ENCODE results near the gene SRC. TPM values are rescaled to one million over a fixed set of nuclear protein-coding genes. Genes with fewer than 3 reads are reported as not detected.

Gene SRC
- total RNA-seq, 4 donors from 2014 or later = 87.0 to 155 (median 130) TPM

- in situ Hi-C loops (cut with MboI; ENCODE audit: low pct_ligation_motif_present in 1 of 4, low pct_unique_long_range_greater_than_20kb in 1 of 4, low sequenced_read_pairs in 3 of 4) (no loop called here), intact Hi-C loops (cut with DNase I; ENCODE audit: low total_unique reads) (no loop called here)
- H3K27ac ChIP-seq = no peak overlapping the region
- TF ChIP-seq POLR2AphosphoS5 (IDR thresholded peaks at IDR 0.05) (no peak), POLR2A (IDR thresholded peaks at IDR 0.05) (no peak), EP300 (IDR thresholded peaks at IDR 0.05; ENCODE audit: low read depth) (no peak)
- TF ChIP-seq, protein P1, sequence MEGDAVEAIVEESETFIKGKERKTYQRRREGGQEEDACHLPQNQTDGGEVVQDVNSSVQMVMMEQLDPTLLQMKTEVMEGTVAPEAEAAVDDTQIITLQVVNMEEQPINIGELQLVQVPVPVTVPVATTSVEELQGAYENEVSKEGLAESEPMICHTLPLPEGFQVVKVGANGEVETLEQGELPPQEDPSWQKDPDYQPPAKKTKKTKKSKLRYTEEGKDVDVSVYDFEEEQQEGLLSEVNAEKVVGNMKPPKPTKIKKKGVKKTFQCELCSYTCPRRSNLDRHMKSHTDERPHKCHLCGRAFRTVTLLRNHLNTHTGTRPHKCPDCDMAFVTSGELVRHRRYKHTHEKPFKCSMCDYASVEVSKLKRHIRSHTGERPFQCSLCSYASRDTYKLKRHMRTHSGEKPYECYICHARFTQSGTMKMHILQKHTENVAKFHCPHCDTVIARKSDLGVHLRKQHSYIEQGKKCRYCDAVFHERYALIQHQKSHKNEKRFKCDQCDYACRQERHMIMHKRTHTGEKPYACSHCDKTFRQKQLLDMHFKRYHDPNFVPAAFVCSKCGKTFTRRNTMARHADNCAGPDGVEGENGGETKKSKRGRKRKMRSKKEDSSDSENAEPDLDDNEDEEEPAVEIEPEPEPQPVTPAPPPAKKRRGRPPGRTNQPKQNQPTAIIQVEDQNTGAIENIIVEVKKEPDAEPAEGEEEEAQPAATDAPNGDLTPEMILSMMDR (IDR thresholded peaks at IDR 0.05) = no peak
- H3K4me1 ChIP-seq = peaks cover 0 to 6% (median 2%) of the 10 kb centered on the region in 4 donors
- no peak for DNase-seq
- 83 to 84% methylated on average over 3 of the region's 3 CpGs for WGBS, 2 donors (ENCODE audit: low coverage in 1 of 2)
- no peaks in the 10 kb centered on the region for H3K27me3 ChIP-seq
- H3K9me3 ChIP-seq = no peaks in the 10 kb centered on the region
- H3K36me3 ChIP-seq = no peaks in the 10 kb centered on the region
- H3K4me3 ChIP-seq = no peak overlapping the region
These were observed 26.5 kb downstream of the SRC start for GRCh38 chr20:37372441-37372840.

DNA sequence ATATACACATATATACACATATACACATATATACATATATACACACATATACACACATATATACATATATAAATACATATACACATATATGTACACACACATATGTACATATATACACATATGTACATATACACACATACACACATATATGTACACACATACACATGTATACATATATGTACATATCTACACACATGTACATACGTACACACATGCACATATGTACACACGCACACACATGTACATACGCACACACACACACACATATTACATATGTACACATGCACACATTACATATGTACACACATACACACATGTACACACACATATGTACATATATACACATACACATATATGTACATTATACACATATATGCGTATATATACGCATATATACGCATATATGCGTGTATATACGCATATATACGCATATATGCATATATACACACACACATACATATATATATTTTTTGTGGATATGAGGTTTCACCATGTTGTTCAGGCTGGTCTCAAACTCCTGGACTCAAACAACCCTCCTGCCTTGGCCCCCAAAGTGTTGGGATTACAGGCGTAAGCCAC, 27.2 kb downstream of the SRC start:
- intact Hi-C loops (cut with DNase I; ENCODE audit: low total_unique reads) (no loop called here), in situ Hi-C loops (cut with MboI; ENCODE audit: low pct_ligation_motif_present in 1 of 4, low pct_unique_long_range_greater_than_20kb in 1 of 4, low sequenced_read_pairs in 3 of 4) (no loop called here)
- H3K4me3 ChIP-seq = no peak overlapping the region
- DNase-seq = no peak
- no peak overlapping the region for H3K27ac ChIP-seq
- H3K27me3 ChIP-seq = no peaks in the 10 kb centered on the region
- 82 to 93% methylated on average over 10 of the region's 10 CpGs for WGBS, 2 donors (ENCODE audit: low coverage in 1 of 2)
- H3K36me3 ChIP-seq = no peaks in the 10 kb centered on the region
- TF ChIP-seq POLR2A (IDR thresholded peaks at IDR 0.05) = no peak
- TF ChIP-seq POLR2AphosphoS5 (IDR thresholded peaks at IDR 0.05) = no peak
- no peak for TF ChIP-seq EP300 (IDR thresholded peaks at IDR 0.05; ENCODE audit: low read depth)
- TF ChIP-seq, protein P1 (IDR thresholded peaks at IDR 0.05) = no peak
- no peaks in the 10 kb centered on the region for H3K9me3 ChIP-seq
- H3K4me1 ChIP-seq = peaks cover 0 to 6% (median 2%) of the 10 kb centered on the region in 4 donors

- Histone ChIP-seq H3K27me3 (no peaks in the 10 kb centered on the region), H3K4me1 (peaks cover 0 to 22% (median 12%) of the 10 kb centered on the region in 4 donors), H3K9me3 (no peaks in the 10 kb centered on the region), H3K27ac (no peak overlapping the region), H3K36me3 (no peaks in the 10 kb centered on the region), H3K4me3 (no peak overlapping the region)
- WGBS, 2 donors (ENCODE audit: low coverage in 1 of 2) = 80 to 92% methylated on average over 2 to 4 of the region's 4 CpGs
- in situ Hi-C loops (cut with MboI; ENCODE audit: low pct_ligation_motif_present in 1 of 4, low pct_unique_long_range_greater_than_20kb in 1 of 4, low sequenced_read_pairs in 3 of 4) (loop anchor here in 1 of 4 donors (25.0 kb wide), 1 partner anchor 162 kb away; the partner anchor contains the start of gene BLCAP), intact Hi-C loops (cut with DNase I; ENCODE audit: low total_unique reads) (no loop called here)
- TF ChIP-seq, protein P1 (IDR thresholded peaks at IDR 0.05) = no peak
- no peak for TF ChIP-seq EP300 (IDR thresholded peaks at IDR 0.05; ENCODE audit: low read depth)
- TF ChIP-seq POLR2AphosphoS5 (IDR thresholded peaks at IDR 0.05) = no peak
- no peak for TF ChIP-seq POLR2A (IDR thresholded peaks at IDR 0.05)
- DNase-seq = no peak
These were observed 29.3 kb downstream of the SRC start for GRCh38 chr20:37375227-37375626.

DNA sequence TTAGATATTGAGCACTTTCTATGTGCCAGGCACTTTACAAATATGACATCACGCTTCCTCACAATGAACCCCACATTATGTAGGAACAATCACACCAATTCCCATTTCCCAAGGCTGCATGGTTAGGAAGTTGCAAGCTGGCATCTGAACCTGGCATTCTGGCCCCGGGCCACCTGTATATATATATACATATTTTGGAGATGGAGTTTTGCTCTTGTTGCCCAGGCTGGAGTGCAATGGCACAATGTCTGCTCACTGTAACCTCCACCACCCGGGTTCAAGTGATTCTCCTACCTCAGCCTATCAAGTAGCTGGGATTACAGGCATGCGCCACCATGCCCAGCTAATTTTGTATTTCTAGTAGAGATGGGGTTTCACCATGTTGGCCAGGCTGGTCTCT, 30.4 kb downstream of the SRC start:
- Histone ChIP-seq H3K36me3 (no peaks in the 10 kb centered on the region), H3K27me3 (no peaks in the 10 kb centered on the region), H3K9me3 (no peaks in the 10 kb centered on the region), H3K4me3 (no peak overlapping the region), H3K27ac (no peak overlapping the region), H3K4me1 (peaks cover 0 to 32% (median 21%) of the 10 kb centered on the region in 4 donors)
- intact Hi-C loops (cut with DNase I; ENCODE audit: low total_unique reads) (no loop called here), in situ Hi-C loops (cut with MboI; ENCODE audit: low pct_ligation_motif_present in 1 of 4, low pct_unique_long_range_greater_than_20kb in 1 of 4, low sequenced_read_pairs in 3 of 4) (loop anchor here in 1 of 4 donors (25.0 kb wide), 1 partner anchor 161 kb away; the partner anchor contains the start of gene BLCAP)
- DNase-seq = no peak
- WGBS, 2 donors (ENCODE audit: low coverage in 1 of 2) = 94 to 100% methylated on average over 2 to 4 of the region's 4 CpGs
- TF ChIP-seq POLR2AphosphoS5 (IDR thresholded peaks at IDR 0.05) (no peak), POLR2A (IDR thresholded peaks at IDR 0.05) (no peak), EP300 (IDR thresholded peaks at IDR 0.05; ENCODE audit: low read depth) (no peak)
- TF ChIP-seq, protein P1 (IDR thresholded peaks at IDR 0.05) = no peak
